GM12892 (cell line): ENCODE measurements around the gene RNPEP.

Experiments
- DNase-seq: peaks from one replicate; pipeline ENCODE4 v3.0.0; 2011; ENCODE audit not compliant: insufficient read length
- FAIRE-seq: peaks from 2 replicates; lab custom pipeline; 2011; peaks lifted over from hg19 to GRCh38; lab: Jason Lieb, UNC
- POLR2A ChIP-seq: IDR thresholded peaks from 2 replicates; pipeline ENCODE4 v1.6.1; 2011; ENCODE audit warnings: low read depth, low read length, control low read depth
- POLR2AphosphoS5 ChIP-seq: IDR thresholded peaks from 2 replicates; pipeline ENCODE4 v1.6.1; 2011; ENCODE audit warnings: low read depth, low read length, control low read depth
- TAF1 ChIP-seq: IDR thresholded peaks from 2 replicates; pipeline ENCODE4 v1.6.1; 2011; ENCODE audit warnings: low read depth, mild to moderate bottlenecking, control low read depth, low read length, borderline replicate concordance

RNPEP gene

DNA sequence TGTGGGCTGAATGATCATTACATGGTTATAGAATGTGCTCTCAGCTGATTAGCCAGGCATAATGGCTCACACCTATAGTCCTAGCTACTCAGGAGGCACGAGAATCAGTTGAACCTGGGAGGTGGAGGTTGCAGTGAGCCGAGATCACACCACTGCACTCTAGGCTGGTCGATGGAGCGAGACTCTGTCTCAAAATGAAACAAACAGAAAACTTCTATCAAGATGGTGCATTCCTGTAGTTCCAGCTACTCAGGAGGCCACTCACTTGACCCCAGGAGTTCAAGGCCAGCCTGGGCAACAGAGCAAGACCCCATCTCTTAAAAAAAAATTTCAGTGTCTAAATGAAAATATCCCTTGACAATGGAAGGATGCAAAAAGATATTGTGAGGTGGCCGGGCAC is 16.3 kb upstream of the RNPEP start:
- TF ChIP-seq TAF1 (no peak), POLR2AphosphoS5 (no peak), POLR2A (no peak)
- FAIRE-seq (no peak), DNase-seq (no peak)

- TF ChIP-seq POLR2AphosphoS5 (no peak), POLR2A (no peak), TAF1 (no peak)
- DNase-seq, result no peak
- FAIRE-seq, result no peak
These were observed 14.1 kb upstream of the RNPEP start for GRCh38 chr1:201968202-201968925.

DNA sequence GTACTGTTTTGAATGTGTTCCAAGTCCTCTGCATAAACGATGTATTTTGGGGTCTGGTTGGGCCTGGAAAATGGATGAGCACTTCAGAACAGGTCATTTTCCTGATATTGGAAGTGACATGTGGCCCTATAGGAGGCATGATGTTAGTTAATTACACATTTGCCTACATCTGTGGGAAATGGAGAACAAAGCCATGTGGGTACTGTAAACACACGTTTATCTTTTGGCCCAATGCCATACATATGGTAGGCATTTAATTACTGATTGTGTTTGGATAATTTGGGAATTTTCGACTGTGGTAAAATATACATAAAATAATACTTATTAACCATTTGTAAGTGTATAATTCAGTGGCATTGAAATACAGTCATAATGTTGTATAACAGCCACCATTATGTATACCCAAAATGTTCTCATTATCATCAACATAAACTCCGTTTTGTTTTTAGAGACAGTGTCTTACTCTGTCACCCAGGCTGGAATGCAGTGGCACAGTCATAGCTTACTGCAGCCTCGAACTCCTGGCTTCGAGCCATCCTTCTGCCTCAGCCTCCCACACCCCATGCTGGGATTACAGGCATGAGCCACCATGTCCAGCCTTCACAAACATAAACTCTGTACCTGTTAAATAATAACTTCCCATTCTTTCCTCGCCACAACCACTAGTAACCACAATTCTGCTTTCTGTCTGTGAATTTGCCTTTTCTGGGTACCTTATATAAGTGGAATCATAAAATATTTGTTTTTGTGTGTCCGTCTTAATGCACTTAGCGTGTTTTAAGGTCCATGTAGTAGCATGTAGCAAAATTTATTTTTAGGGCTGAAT is 11.9 kb upstream of the RNPEP start:
- DNase-seq (no peak), FAIRE-seq (no peak)
- TF ChIP-seq POLR2AphosphoS5, result no peak; the same call in 1 of the 2 replicates
- TF ChIP-seq POLR2A, result peak; percentile 53; the same call in 1 of the 2 replicates

GRCh38 chr1:201982082-201982622 is 296 bp upstream of the RNPEP start:
- no peak for TF ChIP-seq POLR2A
- TF ChIP-seq TAF1, result no peak
- TF ChIP-seq POLR2AphosphoS5, result no peak
- FAIRE-seq (peak; percentile 90), DNase-seq (peak; percentile 81)

DNA sequence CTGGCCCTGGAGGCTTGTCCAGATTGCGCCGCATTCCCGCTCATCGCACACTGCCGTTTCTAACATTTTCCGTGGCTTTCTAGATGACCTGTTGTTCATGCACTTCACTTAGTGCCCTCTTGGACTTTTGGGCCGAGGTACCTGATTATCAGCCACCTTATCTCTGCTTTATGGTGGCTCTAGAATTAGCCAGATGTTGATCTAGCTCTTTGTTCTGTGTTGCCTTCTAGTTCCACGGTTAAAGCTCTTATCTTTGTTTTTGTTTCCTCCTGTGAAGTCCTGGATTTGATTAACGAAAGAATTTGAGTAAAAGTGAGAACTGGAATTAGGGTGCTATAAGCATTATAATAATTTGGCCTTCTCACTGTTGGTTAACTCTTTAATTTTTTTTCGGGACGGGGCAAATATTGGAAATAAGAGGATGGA is 945 bp downstream of the RNPEP start:
- DNase-seq (no peak), FAIRE-seq (peak; percentile 50)
- no peak for TF ChIP-seq POLR2AphosphoS5
- no peak for TF ChIP-seq TAF1
- no peak for TF ChIP-seq POLR2A

- FAIRE-seq (no peak), DNase-seq (no peak)
- TF ChIP-seq POLR2A, result no peak
- no peak for TF ChIP-seq TAF1
- TF ChIP-seq POLR2AphosphoS5, result no peak
These were observed 2.0 kb downstream of the RNPEP start for GRCh38 chr1:201984446-201984845.

DNA sequence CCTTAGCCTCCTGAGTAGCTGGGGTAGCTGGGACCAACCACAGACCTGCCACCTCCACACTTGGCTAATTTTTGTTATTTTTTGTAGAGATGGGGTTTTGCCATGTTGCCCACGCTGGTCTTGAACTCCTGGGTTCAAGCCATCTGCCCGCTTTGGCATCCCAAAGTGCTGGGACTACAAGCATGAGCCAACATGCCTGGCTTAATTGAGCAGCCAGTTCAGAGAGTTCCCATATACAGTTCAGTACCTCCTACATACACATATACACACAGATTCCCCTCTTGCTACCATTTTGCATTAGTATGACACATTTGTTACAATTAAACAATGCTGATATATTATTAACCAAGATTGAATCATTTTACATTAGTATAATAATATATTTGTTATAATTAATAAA is 2.9 kb downstream of the RNPEP start:
- no peak for DNase-seq
- TF ChIP-seq TAF1, result no peak
- TF ChIP-seq POLR2A, result no peak
- no peak for TF ChIP-seq POLR2AphosphoS5
- no peak for FAIRE-seq

DNA sequence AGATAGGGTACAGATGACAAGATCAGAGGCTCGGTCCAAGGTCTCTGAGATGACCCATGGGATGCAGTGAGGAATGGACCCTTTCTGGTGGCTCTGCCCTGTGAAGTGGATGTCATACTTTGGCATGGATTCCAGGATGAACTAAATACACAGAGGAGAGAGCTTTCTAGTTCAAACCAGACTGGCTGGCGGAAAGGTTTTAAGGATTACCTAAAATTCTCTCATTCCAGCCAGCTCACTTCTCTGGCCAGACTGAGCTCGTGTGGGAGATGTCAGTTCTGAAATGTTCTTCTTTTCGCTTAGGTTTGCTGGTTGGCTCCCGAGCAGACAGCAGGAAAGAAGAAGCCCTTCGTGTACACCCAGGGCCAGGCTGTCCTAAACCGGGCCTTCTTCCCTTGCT is 6.2 kb downstream of the RNPEP start:
- no peak for DNase-seq
- TF ChIP-seq TAF1 (no peak), POLR2AphosphoS5 (no peak), POLR2A (no peak)
- no peak for FAIRE-seq

- FAIRE-seq (no peak), DNase-seq (no peak)
- TF ChIP-seq TAF1, result no peak
- TF ChIP-seq POLR2AphosphoS5, result no peak
- TF ChIP-seq POLR2A, result no peak
These were observed 7.1 kb downstream of the RNPEP start for GRCh38 chr1:201989354-201990128.

- no peak for FAIRE-seq
These were observed 8.0 kb downstream of the RNPEP start for GRCh38 chr1:201990427-201990826.

More at GRCh38 chr1:201990427-201990826, 8.0 kb downstream of the RNPEP start:
- TF ChIP-seq POLR2A, result no peak
- no peak for TF ChIP-seq POLR2AphosphoS5
- TF ChIP-seq TAF1, result no peak
- no peak for DNase-seq
